Lower lobe of right lung (tissue), 2 donors: ENCODE results near the gene ENO2. TPM values are rescaled to one million over a fixed set of nuclear protein-coding genes. Genes with fewer than 3 reads are reported as not detected.
A peak's percentile ranks its signal among the peaks of the same experiment; 100 is the strongest.

Experiments used
- ATAC-seq, 2 donors: fragments of 200-7000 bp; cut with Tn5 transposase; one replicate each; pipeline ENCODE4 v1.9.1; 2020 to 2022; ENCODE audit warnings: mild to moderate bottlenecking in 2 of 2, moderate library complexity in 2 of 2
- DNase-seq: peaks from one replicate; pipeline ENCODE4 v3.0.0-alpha.2; 2020
- H3K27ac ChIP-seq: fragments of 200-600 bp; one replicate; pipeline ENCODE4 v1.8.0; 2022
- H3K27me3 ChIP-seq: fragments of 200-600 bp; one replicate; pipeline ENCODE4 v1.8.0; 2022; ENCODE audit warnings: low read depth
- H3K36me3 ChIP-seq: fragments of 200-600 bp; one replicate; pipeline ENCODE4 v1.8.0; 2022; ENCODE audit warnings: mild to moderate bottlenecking
- H3K4me1 ChIP-seq: fragments of 200-600 bp; one replicate; pipeline ENCODE4 v1.8.0; 2022
- H3K4me3 ChIP-seq: fragments of 200-600 bp; one replicate; pipeline ENCODE4 v1.8.0; 2022; ENCODE audit warnings: mild to moderate bottlenecking
- H3K9me3 ChIP-seq: fragments of 200-600 bp; one replicate; pipeline ENCODE4 v1.8.0; 2022
- intact Hi-C: fragments of 100-400 bp; cut with DNase I; formaldehyde crosslinking; loops from one replicate; pipeline ENCODE4 v1.11.0; 2022
- total RNA-seq: library from RNA; stranded (reverse); fragmentation: NEBNext Ultra II Directional; extraction: Animal tissue kit (Norgen Biotek cat#: 25700); gene quantifications from one replicate; pipeline ENCODE4 v1.2.1, GENCODE V29; 2021
- TF ChIP-seq, protein P1 (sequence below): fragments of 200-600 bp; IDR thresholded peaks from one replicate; pipeline ENCODE4 v1.8.0; 2022; ENCODE audit warnings: antibody characterized with exemption, mild to moderate bottlenecking
- donor health status: DM: no; HTN: yes; CAD: no; lungs with severe emphysema.

The ENO2 gene
- total RNA-seq, 1 donor from 2014 or later, result 41.9 TPM

DNA sequence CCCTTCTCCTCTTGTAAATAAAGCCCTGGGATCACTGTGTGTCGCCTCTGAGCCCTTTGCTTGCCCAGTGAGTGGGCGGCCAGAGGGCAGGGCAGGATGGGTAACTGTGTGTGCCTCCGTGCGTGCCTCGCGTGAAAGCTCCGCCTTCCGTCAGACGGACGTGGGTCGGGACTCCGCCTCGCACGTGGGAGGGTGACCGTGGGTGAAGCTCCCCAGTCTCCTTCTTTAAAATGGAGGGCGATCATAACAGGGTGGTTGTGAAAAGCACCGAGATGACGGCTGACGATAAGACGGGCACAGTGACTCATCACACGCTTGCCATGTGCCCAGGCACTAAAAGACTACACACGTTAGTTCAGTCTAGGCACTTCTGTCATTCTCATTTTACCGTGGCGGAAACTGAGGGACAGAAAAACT, 46.9 kb downstream of the ENO2 start:
- peak overlapping the region; percentile 90 for H3K27ac ChIP-seq
- peak overlapping the region; percentile 55 for H3K4me3 ChIP-seq

DNA sequence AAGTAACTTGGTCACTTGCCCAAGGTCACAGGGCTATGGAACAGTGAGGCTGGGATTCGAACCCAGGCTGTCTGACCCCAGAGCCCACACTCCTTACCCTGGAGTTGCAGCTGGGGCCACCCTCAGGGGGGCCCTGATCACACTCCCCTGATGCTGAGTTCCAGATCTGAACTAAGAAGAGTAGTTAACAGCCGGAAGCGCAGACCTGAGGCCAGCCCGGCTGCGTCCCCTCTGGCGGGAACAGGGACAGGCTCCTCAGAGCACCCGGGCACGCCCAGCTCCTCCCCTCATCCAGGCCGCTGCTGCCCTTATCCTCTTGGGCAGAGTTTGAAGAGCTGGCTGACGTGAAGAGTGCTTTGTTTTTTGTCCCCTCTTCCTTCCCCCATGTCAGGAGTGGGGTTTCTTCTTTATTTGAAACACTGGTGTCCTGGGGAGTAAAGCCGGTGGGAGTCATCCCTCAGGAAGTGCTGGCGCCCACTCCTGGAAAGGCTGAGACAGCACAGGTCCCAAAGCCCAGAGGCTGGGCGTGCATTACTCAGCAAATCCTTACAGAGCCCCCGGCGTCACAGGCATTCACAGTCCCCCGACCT, 47.4 kb downstream of the ENO2 start:
- TF ChIP-seq, protein P1, sequence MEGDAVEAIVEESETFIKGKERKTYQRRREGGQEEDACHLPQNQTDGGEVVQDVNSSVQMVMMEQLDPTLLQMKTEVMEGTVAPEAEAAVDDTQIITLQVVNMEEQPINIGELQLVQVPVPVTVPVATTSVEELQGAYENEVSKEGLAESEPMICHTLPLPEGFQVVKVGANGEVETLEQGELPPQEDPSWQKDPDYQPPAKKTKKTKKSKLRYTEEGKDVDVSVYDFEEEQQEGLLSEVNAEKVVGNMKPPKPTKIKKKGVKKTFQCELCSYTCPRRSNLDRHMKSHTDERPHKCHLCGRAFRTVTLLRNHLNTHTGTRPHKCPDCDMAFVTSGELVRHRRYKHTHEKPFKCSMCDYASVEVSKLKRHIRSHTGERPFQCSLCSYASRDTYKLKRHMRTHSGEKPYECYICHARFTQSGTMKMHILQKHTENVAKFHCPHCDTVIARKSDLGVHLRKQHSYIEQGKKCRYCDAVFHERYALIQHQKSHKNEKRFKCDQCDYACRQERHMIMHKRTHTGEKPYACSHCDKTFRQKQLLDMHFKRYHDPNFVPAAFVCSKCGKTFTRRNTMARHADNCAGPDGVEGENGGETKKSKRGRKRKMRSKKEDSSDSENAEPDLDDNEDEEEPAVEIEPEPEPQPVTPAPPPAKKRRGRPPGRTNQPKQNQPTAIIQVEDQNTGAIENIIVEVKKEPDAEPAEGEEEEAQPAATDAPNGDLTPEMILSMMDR, result peak; percentile 50
- peak; percentile 66 to 68 for ATAC-seq
- Histone ChIP-seq H3K36me3 (peaks cover 49% of the 10 kb centered on the region), H3K27me3 (no peaks in the 10 kb centered on the region), H3K4me1 (peaks cover 78% of the 10 kb centered on the region), H3K9me3 (no peaks in the 10 kb centered on the region), H3K4me3 (peak overlapping the region; percentile 55), H3K27ac (peak overlapping the region; percentile 90)
- peak; percentile 88 for DNase-seq
- intact Hi-C loops, result no loop called here

More for the DNA sequence above, 46.9 kb downstream of the ENO2 start:
- H3K9me3 ChIP-seq, result no peaks in the 10 kb centered on the region
- intact Hi-C loops, result no loop called here
- no peaks in the 10 kb centered on the region for H3K27me3 ChIP-seq
- H3K4me1 ChIP-seq, result peaks cover 83% of the 10 kb centered on the region
- ATAC-seq (peak; percentile 40 to 60), DNase-seq (peak; percentile 91)
- TF ChIP-seq, protein P1, result no peak
- H3K36me3 ChIP-seq, result peaks cover 47% of the 10 kb centered on the region

DNA sequence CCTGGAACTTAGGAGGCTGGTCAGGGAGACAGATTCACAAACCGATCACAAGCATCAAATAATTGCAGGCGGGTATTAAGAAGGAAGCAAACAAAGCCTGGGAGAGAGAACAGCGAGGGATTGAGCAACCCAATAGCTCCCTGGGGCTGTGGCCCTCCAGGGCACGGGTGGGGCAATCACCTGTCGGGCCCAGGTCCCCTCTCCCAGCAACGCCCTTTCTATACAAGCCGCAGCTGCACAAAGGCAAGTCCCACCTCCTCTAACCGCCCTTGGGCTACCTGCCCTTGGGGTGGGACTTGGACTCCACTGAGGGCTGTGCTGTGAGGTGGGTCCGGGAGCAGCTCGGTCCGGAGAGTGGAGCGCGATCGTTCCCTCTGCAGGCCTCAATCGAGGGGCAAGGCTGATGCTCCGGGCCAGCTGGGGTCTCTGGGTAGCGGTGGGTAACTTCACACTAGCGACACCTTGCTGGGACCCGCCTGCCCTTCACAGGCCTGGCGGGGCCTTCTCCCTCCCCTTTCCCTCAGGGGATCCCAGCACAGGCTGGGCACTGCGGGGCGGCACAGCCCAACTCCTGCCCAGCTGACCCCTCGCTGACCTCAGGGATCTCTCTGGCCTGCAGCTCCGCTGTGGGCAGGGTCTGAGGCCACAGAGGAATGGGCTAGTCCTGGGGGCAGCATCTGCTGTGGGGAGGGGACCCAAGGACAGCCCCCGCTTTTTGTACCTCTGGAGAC, 48.1 kb downstream of the ENO2 start:
- H3K27me3 ChIP-seq, result no peaks in the 10 kb centered on the region
- peaks cover 71% of the 10 kb centered on the region for H3K4me1 ChIP-seq
- intact Hi-C loops, result no loop called here
- ATAC-seq, result peak; percentile 64 to 72
- H3K27ac ChIP-seq, result peak overlapping the region; percentile 90
- H3K9me3 ChIP-seq, result no peaks in the 10 kb centered on the region
- peak overlapping the region; percentile 55 for H3K4me3 ChIP-seq
- DNase-seq, result peak; percentile 87
- peaks cover 49% of the 10 kb centered on the region for H3K36me3 ChIP-seq
- TF ChIP-seq, protein P1, result no peak

DNA sequence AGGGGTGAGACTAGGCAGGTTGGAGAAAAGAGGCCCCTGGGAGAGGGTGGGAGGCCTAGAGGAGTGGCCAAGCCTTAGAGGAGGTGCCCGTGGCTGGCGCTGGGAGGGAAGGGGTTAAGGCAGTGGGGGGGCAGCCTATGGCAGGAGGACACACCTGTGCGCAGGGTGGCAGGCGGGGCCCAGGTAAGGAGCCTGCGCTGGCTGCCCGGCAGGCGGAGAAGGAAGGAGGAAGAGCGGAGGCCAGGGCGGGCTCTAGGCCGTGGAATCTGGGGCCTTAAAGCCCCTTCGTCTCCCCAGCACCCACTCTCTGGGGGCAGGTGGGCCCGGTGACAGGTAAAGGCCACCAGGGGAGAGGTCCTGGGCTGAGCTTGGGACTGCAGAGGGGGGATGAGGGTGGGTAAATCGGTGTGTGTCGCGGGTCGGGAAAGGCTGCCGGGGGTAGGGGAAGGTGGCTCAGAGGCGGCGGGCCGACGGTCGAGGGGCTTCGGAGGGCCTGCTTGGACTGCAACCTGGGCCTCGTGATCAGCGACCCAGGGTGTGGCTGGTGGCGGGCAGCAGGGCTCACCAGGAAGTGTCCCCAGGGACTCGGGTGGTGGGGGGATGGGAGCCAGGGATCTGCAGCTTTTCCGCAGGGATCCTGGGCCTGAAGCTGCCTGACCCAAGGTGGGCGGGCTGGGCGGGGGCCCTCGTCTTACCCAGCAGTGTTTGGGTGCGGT, 48.8 kb downstream of the ENO2 start:
- H3K36me3 ChIP-seq, result peaks cover 52% of the 10 kb centered on the region
- DNase-seq (peak; percentile 93), ATAC-seq (peak; percentile 85 to 88)
- peak overlapping the region; percentile 90 for H3K27ac ChIP-seq
- TF ChIP-seq, protein P1, result no peak
- peak overlapping the region; percentile 55 for H3K4me3 ChIP-seq
- H3K27me3 ChIP-seq, result no peaks in the 10 kb centered on the region
- no peaks in the 10 kb centered on the region for H3K9me3 ChIP-seq
- intact Hi-C loops, result no loop called here
- H3K4me1 ChIP-seq, result peaks cover 65% of the 10 kb centered on the region

DNA sequence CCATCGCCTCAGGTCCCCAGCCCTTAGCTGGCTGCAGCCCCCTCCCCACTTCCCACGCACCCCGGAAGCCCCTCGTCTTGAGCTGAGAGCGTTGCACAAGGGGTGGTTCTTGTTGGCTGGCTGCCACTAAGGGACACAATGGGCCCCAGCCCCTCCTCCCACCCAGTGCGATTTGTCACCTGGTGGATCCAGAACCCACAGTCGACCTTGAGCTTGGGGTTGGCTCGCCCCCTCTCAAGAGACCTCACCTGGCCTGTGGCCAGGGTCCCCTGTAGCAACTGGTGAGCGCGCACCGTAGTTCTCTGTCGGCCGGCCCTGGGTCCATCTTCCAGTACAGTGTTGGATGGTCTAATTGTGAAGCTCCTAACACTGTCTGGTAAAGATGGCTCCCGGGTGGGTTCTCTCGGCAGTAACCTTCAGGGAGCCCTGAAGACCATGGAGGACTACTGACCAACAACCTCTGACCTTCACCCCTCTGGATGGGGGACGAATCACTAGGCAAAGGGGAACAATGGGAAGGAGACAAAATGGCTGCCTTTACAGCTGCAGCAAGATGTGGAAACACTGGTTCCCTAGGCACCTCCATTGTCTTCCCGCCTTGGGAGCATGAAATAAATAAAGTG, 49.5 kb downstream of the ENO2 start:
- intact Hi-C loops, result no loop called here

More for the DNA sequence above, 49.5 kb downstream of the ENO2 start:
- peaks cover 59% of the 10 kb centered on the region for H3K36me3 ChIP-seq
- ATAC-seq (no peak), DNase-seq (no peak)
- H3K9me3 ChIP-seq, result no peaks in the 10 kb centered on the region
- peaks cover 65% of the 10 kb centered on the region for H3K4me1 ChIP-seq
- H3K27ac ChIP-seq, result peak overlapping the region; percentile 90
- H3K4me3 ChIP-seq, result peak overlapping the region; percentile 55
- H3K27me3 ChIP-seq, result no peaks in the 10 kb centered on the region
- TF ChIP-seq, protein P1, result no peak
